DMS79 (cell line): ENCODE results near the gene CYP3A5.
A peak's percentile ranks its signal among the peaks of the same experiment; 100 is the strongest.
"Not testable (repeated sequence)": the region's sequence is repeated elsewhere in the genome, so short reads cannot be mapped to it uniquely, and the experiment has no call there.

Source experiments
- DNase-seq: peaks from one replicate; lab custom pipeline; 2025; lab: John Stamatoyannopoulos, UW

Gene CYP3A5

GRCh38 chr7:99642027-99642426 is 37.8 kb downstream of the CYP3A5 start:
- no peak for DNase-seq

- no peak for DNase-seq
Observed at GRCh38 chr7:99639267-99639666, 40.5 kb downstream of the CYP3A5 start.

- DNase-seq = no peak
Observed at GRCh38 chr7:99638731-99639130, 41.1 kb downstream of the CYP3A5 start.

GRCh38 chr7:99637414-99637813 is 42.4 kb downstream of the CYP3A5 start:
- not testable (repeated sequence) for DNase-seq

- no peak for DNase-seq
Observed at GRCh38 chr7:99631295-99632109, 48.3 kb downstream of the CYP3A5 start.

GRCh38 chr7:99629643-99630042 is 50.2 kb downstream of the CYP3A5 start:
- no peak for DNase-seq

- no peak for DNase-seq
Observed at GRCh38 chr7:99628471-99629465, 51.0 kb downstream of the CYP3A5 start.

GRCh38 chr7:99627513-99627912 is 52.3 kb downstream of the CYP3A5 start:
- no peak for DNase-seq

GRCh38 chr7:99626661-99627060 is 53.1 kb downstream of the CYP3A5 start:
- DNase-seq = no peak

- DNase-seq = no peak
Observed at GRCh38 chr7:99625961-99626360, 53.8 kb downstream of the CYP3A5 start.

GRCh38 chr7:99625321-99625720 is 54.5 kb downstream of the CYP3A5 start:
- DNase-seq = no peak

- no peak for DNase-seq
Observed at GRCh38 chr7:99624484-99624883, 55.3 kb downstream of the CYP3A5 start.

- DNase-seq = no peak
Observed at GRCh38 chr7:99623702-99624447, 55.9 kb downstream of the CYP3A5 start.

GRCh38 chr7:99623091-99623693 is 56.6 kb downstream of the CYP3A5 start:
- no peak for DNase-seq

- no peak for DNase-seq
Observed at GRCh38 chr7:99622596-99622995, 57.2 kb downstream of the CYP3A5 start.

GRCh38 chr7:99621271-99621670 is 58.5 kb downstream of the CYP3A5 start:
- no peak for DNase-seq

GRCh38 chr7:99619571-99620130 is 60.1 kb downstream of the CYP3A5 start:
- no peak for DNase-seq

GRCh38 chr7:99618726-99619125 is 61.1 kb downstream of the CYP3A5 start:
- DNase-seq = no peak

GRCh38 chr7:99617192-99617781 is 62.5 kb downstream of the CYP3A5 start:
- no peak for DNase-seq

GRCh38 chr7:99616359-99617191 is 63.2 kb downstream of the CYP3A5 start, which contains the start of gene ZSCAN25:
Gene ZSCAN25 (plus strand): TSS chr7:99616946. CDS start chr7:99619607, 2,661 bp downstream.
- peak; percentile 86 for DNase-seq
